NCI-H1105 treated with DMSO at 0.1 percent for 48 hours (cell line): ENCODE data around the gene SNX33.

ENCODE experiments used
- DNase-seq: peaks from one replicate; lab custom pipeline; 2025; lab: John Stamatoyannopoulos, UW

The SNX33 gene

GRCh38 chr15:75641179-75641503 lies 6.6 kb upstream of the SNX33 start:
- no peak for DNase-seq

- no peak for DNase-seq
Observed at GRCh38 chr15:75641603-75642002, 6.1 kb upstream of the SNX33 start.

- no peak for DNase-seq
Observed at GRCh38 chr15:75644376-75644775, 3.3 kb upstream of the SNX33 start.

GRCh38 chr15:75646112-75646943 lies 1.4 kb upstream of the SNX33 start:
- DNase-seq: no peak

- DNase-seq: peak; percentile 5
Observed at GRCh38 chr15:75646944-75647364, 758 bp upstream of the SNX33 start.

GRCh38 chr15:75648156-75649000 lies 666 bp downstream of the SNX33 start:
- DNase-seq: no peak

- no peak for DNase-seq
Observed at GRCh38 chr15:75649045-75649761, 1.5 kb downstream of the SNX33 start.

- no peak for DNase-seq
Observed at GRCh38 chr15:75649848-75650247, 2.1 kb downstream of the SNX33 start.

GRCh38 chr15:75650908-75651809 lies 3.4 kb downstream of the SNX33 start:
- no peak for DNase-seq

- DNase-seq: no peak
Observed at GRCh38 chr15:75651810-75652543, 4.3 kb downstream of the SNX33 start.

GRCh38 chr15:75653347-75653913 lies 5.7 kb downstream of the SNX33 start:
- DNase-seq: no peak

GRCh38 chr15:75654201-75654907 lies 6.6 kb downstream of the SNX33 start:
- DNase-seq: no peak

- DNase-seq: peak; percentile 64
Observed at GRCh38 chr15:75655931-75656330, 8.2 kb downstream of the SNX33 start.

- no peak for DNase-seq
Observed at GRCh38 chr15:75656331-75656730, 8.6 kb downstream of the SNX33 start.

GRCh38 chr15:75656813-75657212 lies 9.1 kb downstream of the SNX33 start:
- DNase-seq: no peak

GRCh38 chr15:75659141-75659771 lies 11.5 kb downstream of the SNX33 start:
- no peak for DNase-seq

GRCh38 chr15:75659928-75660645 lies 12.4 kb downstream of the SNX33 start:
- DNase-seq: no peak

- no peak for DNase-seq
Observed at GRCh38 chr15:75661100-75661755, 13.5 kb downstream of the SNX33 start.
